OCI-LY1 (cell line): ENCODE measurements around the gene MYO5C.

ENCODE experiments used
- H2AFZ ChIP-seq: fragments of 200-600 bp; sonication (generic), shearing (Covaris generic); 2 replicates; pipeline ENCODE4 v1.6.0; 2014; ENCODE audit warnings: antibody characterized with exemption, mild to moderate bottlenecking, low read length
- H3F3A ChIP-seq: fragments of 200-600 bp; sonication (generic), shearing (Covaris generic); 2 replicates; pipeline ENCODE4 v1.6.0; 2014; ENCODE audit warnings: mild to moderate bottlenecking, antibody characterized with exemption, low read length, moderate library complexity; ENCODE audit not compliant: insufficient read depth
- H3K27ac ChIP-seq: fragments of 200-600 bp; sonication (generic); 2 replicates; pipeline ENCODE4 v1.5.1; 2014; ENCODE audit warnings: low read length, mixed run types, mild to moderate bottlenecking, low read depth; ENCODE audit not compliant: poor library complexity, severe bottlenecking
- H3K27me3 ChIP-seq: fragments of 200-600 bp; sonication (generic); 2 replicates; pipeline ENCODE4 v1.6.0; 2014; ENCODE audit warnings: antibody characterized with exemption, mild to moderate bottlenecking, low read length, moderate library complexity; ENCODE audit not compliant: insufficient read depth
- H3K36me3 ChIP-seq: fragments of 200-600 bp; sonication (generic); 2 replicates; pipeline ENCODE4 v1.6.1; 2014; ENCODE audit warnings: mild to moderate bottlenecking, antibody characterized with exemption, low read length, moderate library complexity, mixed read lengths; ENCODE audit not compliant: insufficient read depth
- H3K4me1 ChIP-seq: fragments of 200-600 bp; sonication (generic); 2 replicates; pipeline ENCODE4 v1.5.1; 2014; ENCODE audit warnings: mild to moderate bottlenecking, low read length, moderate library complexity; ENCODE audit not compliant: insufficient read depth, severe bottlenecking
- H3K4me2 ChIP-seq: fragments of 200-600 bp; sonication (generic), shearing (Covaris generic); 2 replicates; pipeline ENCODE4 v1.6.1; 2014; ENCODE audit warnings: low read length
- H3K4me3 ChIP-seq: fragments of 200-600 bp; sonication (generic); 2 replicates; pipeline ENCODE4 v1.5.1; 2014; ENCODE audit warnings: low read length, low read depth, mild to moderate bottlenecking, mixed read lengths; ENCODE audit not compliant: poor library complexity, severe bottlenecking
- H3K79me2 ChIP-seq: fragments of 200-600 bp; shearing (Covaris generic); 2 replicates; pipeline ENCODE4 v1.6.1; 2016; ENCODE audit warnings: mixed run types, low read length, mixed read lengths; ENCODE audit not compliant: insufficient read depth
- H3K9ac ChIP-seq: fragments of 200-600 bp; sonication (generic), shearing (Covaris generic); 2 replicates; pipeline ENCODE4 v1.6.1; 2014; ENCODE audit warnings: mild to moderate bottlenecking, low read length, mixed read lengths
- H3K9me2 ChIP-seq: fragments of 200-600 bp; sonication (generic), shearing (Covaris generic); 2 replicates; pipeline ENCODE4 v1.6.1; 2014; ENCODE audit warnings: low read depth, mild to moderate bottlenecking, low read length, mixed read lengths
- H3K9me3 ChIP-seq: fragments of 200-600 bp; shearing (Covaris generic); 2 replicates; pipeline ENCODE4 v1.6.1; 2014; ENCODE audit warnings: low read length, mixed read lengths
- H4K20me1 ChIP-seq: fragments of 200-600 bp; sonication (generic), shearing (Covaris generic); 2 replicates; pipeline ENCODE4 v1.6.0; 2016; ENCODE audit warnings: mild to moderate bottlenecking, low read length; ENCODE audit not compliant: insufficient read depth
- CTCF ChIP-seq: fragments of 200-600 bp; sonication (generic), shearing (Covaris generic); IDR thresholded peaks from 2 replicates; pipeline ENCODE4 v1.5.1; 2017; ENCODE audit warnings: mild to moderate bottlenecking, antibody characterized with exemption, low read length, moderate library complexity, mixed read lengths
- EZH2 ChIP-seq: fragments of 200-600 bp; sonication (generic), shearing (Covaris generic); IDR thresholded peaks from 2 replicates; pipeline ENCODE4 v1.8.0; 2017; ENCODE audit warnings: borderline replicate concordance, mixed run types, mild to moderate bottlenecking, antibody characterized with exemption, low read length, moderate library complexity, mixed read lengths

Gene MYO5C

DNA sequence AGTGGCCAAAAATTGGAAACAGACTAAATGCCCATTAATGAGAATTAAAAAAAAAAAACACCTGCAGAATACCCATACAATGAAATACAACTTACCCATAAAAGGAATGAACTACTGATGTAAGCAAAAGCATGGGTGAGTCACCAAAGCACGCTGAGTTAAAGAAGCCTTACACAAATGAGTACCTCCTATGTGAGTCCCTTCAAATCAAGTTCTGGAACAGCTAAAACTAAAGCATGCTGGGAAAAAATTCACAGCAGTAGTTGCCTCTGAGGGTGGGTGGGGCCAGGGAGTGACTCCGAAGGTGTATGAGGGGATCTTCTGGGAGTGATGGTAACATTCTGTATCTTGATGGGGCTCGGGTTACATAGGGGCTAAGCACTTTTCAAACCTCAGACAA is 11.4 kb downstream of the MYO5C start:
- H3K9me2 ChIP-seq: no peaks in the 10 kb centered on the region

GRCh38 chr15:52283281-52283680 is 12.3 kb downstream of the MYO5C start:
- Histone ChIP-seq H3K9ac (no peak overlapping the region), H3K4me3 (no peak overlapping the region), H3K9me3 (no peaks in the 10 kb centered on the region), H3F3A (no peaks in the 10 kb centered on the region), H3K4me1 (peaks cover 6% of the 10 kb centered on the region), H3K27ac (no peak overlapping the region), H3K9me2 (no peaks in the 10 kb centered on the region), H3K79me2 (no peaks in the 10 kb centered on the region), H2AFZ (no peak overlapping the region), H4K20me1 (no peaks in the 10 kb centered on the region), H3K36me3 (no peaks in the 10 kb centered on the region), H3K27me3 (no peaks in the 10 kb centered on the region), H3K4me2 (no peak overlapping the region)
- TF ChIP-seq EZH2: no peak
- no peak for TF ChIP-seq CTCF

More for the DNA sequence above, 11.4 kb downstream of the MYO5C start:
- TF ChIP-seq EZH2 (no peak), CTCF (no peak)
- no peak overlapping the region for H3K4me2 ChIP-seq
- no peaks in the 10 kb centered on the region for H4K20me1 ChIP-seq
- no peaks in the 10 kb centered on the region for H3F3A ChIP-seq
- no peaks in the 10 kb centered on the region for H3K79me2 ChIP-seq
- no peaks in the 10 kb centered on the region for H3K27me3 ChIP-seq
- H3K4me1 ChIP-seq: peaks cover 6% of the 10 kb centered on the region
- no peaks in the 10 kb centered on the region for H3K9me3 ChIP-seq
- no peak overlapping the region for H2AFZ ChIP-seq
- H3K9ac ChIP-seq: no peak overlapping the region
- no peak overlapping the region for H3K4me3 ChIP-seq
- H3K36me3 ChIP-seq: no peaks in the 10 kb centered on the region
- H3K27ac ChIP-seq: no peak overlapping the region

DNA sequence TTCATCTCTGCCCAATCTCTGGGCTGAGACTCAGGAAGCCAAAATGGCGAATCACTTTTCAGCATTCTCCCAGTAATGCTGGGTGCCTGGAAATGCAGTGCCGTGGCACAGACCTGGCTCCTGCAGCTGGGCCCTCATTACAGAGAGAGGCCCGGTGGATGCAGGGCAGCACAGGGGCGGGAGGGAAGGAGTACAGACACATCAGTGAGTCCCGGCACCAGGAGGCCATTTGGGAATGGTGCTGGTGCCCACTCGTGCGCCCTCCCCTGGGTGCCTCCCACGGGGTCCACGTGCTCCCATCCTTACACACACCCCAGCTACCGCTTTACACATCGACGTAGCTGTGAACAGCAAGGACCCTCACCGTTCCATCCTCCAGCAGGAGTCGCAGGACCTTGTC is 13.2 kb downstream of the MYO5C start:
- Histone ChIP-seq H4K20me1 (no peaks in the 10 kb centered on the region), H3K4me3 (no peak overlapping the region), H3K4me2 (no peak overlapping the region), H2AFZ (no peak overlapping the region), H3K9me3 (no peaks in the 10 kb centered on the region), H3K4me1 (peaks cover 6% of the 10 kb centered on the region), H3F3A (no peaks in the 10 kb centered on the region), H3K9ac (no peak overlapping the region), H3K27me3 (no peaks in the 10 kb centered on the region), H3K36me3 (no peaks in the 10 kb centered on the region), H3K9me2 (no peaks in the 10 kb centered on the region), H3K79me2 (no peaks in the 10 kb centered on the region), H3K27ac (no peak overlapping the region)
- TF ChIP-seq CTCF (no peak), EZH2 (no peak)
